ENCODE results near the gene SLAMF1. TPM values are rescaled to one million over a fixed set of nuclear protein-coding genes. Genes with fewer than 3 reads are reported as not detected.

Gene SLAMF1
- total RNA-seq, 2 donors from 2014 or later: 1.8 to 2.3 TPM

GRCh38 chr1:160662910-160663309 is 16.1 kb upstream of the SLAMF1 start:
- no peak overlapping the region for H3K27ac ChIP-seq
- H3K4me1 ChIP-seq (ENCODE audit: control insufficient read depth in 1 of 2, low read depth in 2 of 2): no peaks in the 10 kb centered on the region
- H3K9me3 ChIP-seq: no peaks in the 10 kb centered on the region
- no peaks in the 10 kb centered on the region for H3K27me3 ChIP-seq (replicated peaks; ENCODE audit: insufficient read depth)
- TF ChIP-seq CTCF (IDR thresholded peaks at IDR 0.05): no peak
- no peak for DNase-seq (ENCODE audit: low spot score)
- H3K36me3 ChIP-seq: no peaks in the 10 kb centered on the region
- no peak for ATAC-seq (ENCODE audit: insufficient number of reproducible peaks, low FRiP score, low read depth)
- no peak overlapping the region for H3K4me3 ChIP-seq

- no peak for TF ChIP-seq CTCF (IDR thresholded peaks at IDR 0.05)
- Histone ChIP-seq H3K27ac (no peak overlapping the region), H3K4me3 (no peak overlapping the region), H3K4me1 (ENCODE audit: control insufficient read depth in 1 of 2, low read depth in 2 of 2) (no peaks in the 10 kb centered on the region), H3K9me3 (no peaks in the 10 kb centered on the region), H3K27me3 (replicated peaks; ENCODE audit: insufficient read depth) (no peaks in the 10 kb centered on the region), H3K36me3 (no peaks in the 10 kb centered on the region)
- ATAC-seq (ENCODE audit: insufficient number of reproducible peaks, low FRiP score, low read depth): no peak
- no peak for DNase-seq (ENCODE audit: low spot score)
Measured at GRCh38 chr1:160659566-160659965, 12.7 kb upstream of the SLAMF1 start.

GRCh38 chr1:160658814-160659193 is 12.0 kb upstream of the SLAMF1 start:
- Histone ChIP-seq H3K36me3 (no peaks in the 10 kb centered on the region), H3K27ac (no peak overlapping the region), H3K4me3 (no peak overlapping the region), H3K9me3 (no peaks in the 10 kb centered on the region), H3K4me1 (ENCODE audit: control insufficient read depth in 1 of 2, low read depth in 2 of 2) (no peaks in the 10 kb centered on the region), H3K27me3 (replicated peaks; ENCODE audit: insufficient read depth) (no peaks in the 10 kb centered on the region)
- no peak for TF ChIP-seq CTCF (IDR thresholded peaks at IDR 0.05)
- ATAC-seq (ENCODE audit: insufficient number of reproducible peaks, low FRiP score, low read depth) (no peak), DNase-seq (ENCODE audit: low spot score) (no peak)

- no peaks in the 10 kb centered on the region for H3K4me1 ChIP-seq (ENCODE audit: control insufficient read depth in 1 of 2, low read depth in 2 of 2)
- no peak overlapping the region for H3K27ac ChIP-seq
- DNase-seq (ENCODE audit: low spot score) (no peak), ATAC-seq (ENCODE audit: insufficient number of reproducible peaks, low FRiP score, low read depth) (no peak)
- H3K36me3 ChIP-seq: no peaks in the 10 kb centered on the region
- H3K4me3 ChIP-seq: no peak overlapping the region
- no peak for TF ChIP-seq CTCF (IDR thresholded peaks at IDR 0.05)
- H3K27me3 ChIP-seq (replicated peaks; ENCODE audit: insufficient read depth): no peaks in the 10 kb centered on the region
- no peaks in the 10 kb centered on the region for H3K9me3 ChIP-seq
Measured at GRCh38 chr1:160658162-160658813, 11.4 kb upstream of the SLAMF1 start.

- Histone ChIP-seq H3K4me1 (ENCODE audit: control insufficient read depth in 1 of 2, low read depth in 2 of 2) (no peaks in the 10 kb centered on the region), H3K27ac (no peak overlapping the region), H3K36me3 (no peaks in the 10 kb centered on the region), H3K27me3 (replicated peaks; ENCODE audit: insufficient read depth) (no peaks in the 10 kb centered on the region), H3K9me3 (no peaks in the 10 kb centered on the region), H3K4me3 (no peak overlapping the region)
- no peak for DNase-seq (ENCODE audit: low spot score)
- no peak for TF ChIP-seq CTCF (IDR thresholded peaks at IDR 0.05)
- ATAC-seq (ENCODE audit: insufficient number of reproducible peaks, low FRiP score, low read depth): no peak
Measured at GRCh38 chr1:160657250-160657781, 10.5 kb upstream of the SLAMF1 start.

Data from thoracic aorta (tissue), 2 donors.